Panc1 (cell line): ENCODE results near the gene ZBTB20.

Experiments used
- CTCF ChIP-seq: fragments of 450-650 bp; IDR thresholded peaks from 2 replicates; pipeline ENCODE4 v1.5.1; 2017; ENCODE audit warnings: mild to moderate bottlenecking
- TCF7L2 ChIP-seq: IDR thresholded peaks from 2 replicates; pipeline ENCODE4 v1.6.1; 2011; ENCODE audit warnings: mild to moderate bottlenecking, low read depth, low read length, inconsistent platforms

DNA sequence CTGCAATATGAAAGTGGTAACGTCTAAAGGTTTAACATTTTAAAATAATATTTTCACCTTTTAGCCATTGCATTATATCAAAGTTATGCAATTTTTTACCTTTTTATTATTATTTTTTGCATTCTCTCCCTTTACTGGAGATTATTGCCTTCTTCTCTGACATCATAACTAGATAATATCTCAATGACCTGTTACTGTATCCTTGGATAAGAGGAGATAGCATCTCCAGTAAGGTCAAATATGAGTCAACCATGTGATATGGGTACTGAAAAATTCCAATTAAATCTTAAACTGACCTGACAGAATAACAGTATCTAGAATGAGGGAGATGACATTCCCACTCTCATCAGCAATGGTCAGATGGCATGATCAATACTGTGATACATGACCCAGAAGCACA is 108.3 kb downstream of the ZBTB20 start:
- no peak for TF ChIP-seq CTCF
- TF ChIP-seq TCF7L2 = no peak
